ENCODE results near the gene SLC39A9. TPM values are rescaled to one million over a fixed set of nuclear protein-coding genes. Genes with fewer than 3 reads are reported as not detected.
A peak's percentile ranks its signal among the peaks of the same experiment; 100 is the strongest.

Gene SLC39A9
- total and polyA plus RNA-seq, 2 of the 4 experiments (the other 2 are of a cell fraction) = 41.4 to 168 TPM

DNA sequence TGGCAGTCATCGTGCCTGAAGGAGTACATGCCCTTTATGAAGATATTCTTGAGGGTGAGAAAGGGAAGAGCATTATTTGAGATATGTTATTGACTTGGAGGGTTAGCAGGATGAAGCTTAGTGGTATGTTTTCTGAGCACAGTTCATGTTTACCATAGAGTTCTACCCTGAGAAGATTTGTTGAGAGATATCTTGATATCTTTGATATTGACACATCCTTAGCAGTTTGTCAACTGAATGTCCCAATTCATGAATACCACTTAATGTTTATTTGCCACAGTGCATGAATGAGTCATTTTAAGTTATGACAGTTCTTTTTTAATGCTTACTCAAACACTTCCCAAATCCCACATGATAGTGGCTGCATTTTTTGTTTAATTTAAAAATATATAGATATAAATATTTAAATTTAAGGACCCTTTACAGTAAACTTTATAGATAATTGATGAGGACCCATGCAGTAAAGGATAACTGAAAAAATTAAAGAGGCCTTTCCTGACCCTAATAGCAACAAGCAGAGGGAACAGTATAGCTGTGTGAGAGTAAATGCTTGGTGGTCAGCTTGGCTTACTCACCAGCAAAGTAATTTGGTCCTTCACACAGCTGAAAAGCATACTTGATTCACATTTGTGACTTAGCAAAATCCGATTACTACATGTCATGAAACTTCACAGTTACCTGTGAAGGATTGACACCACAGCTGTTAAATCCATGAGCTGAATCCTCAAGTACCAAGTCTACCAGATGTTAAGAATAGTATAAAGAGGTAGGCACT is 25.8 kb downstream of the SLC39A9 start:
- Histone ChIP-seq H2AK9ac (replicated peaks; ENCODE audit: low read depth, low read length, poor library complexity) (no peak overlapping the region), H4K5ac (ENCODE audit: low read depth, low read length) (no peak overlapping the region), H2BK120ac (ENCODE audit: low read depth, low read length) (no peak overlapping the region), H3K9me3 (ENCODE audit: control insufficient read depth, insufficient read depth, low read length) (no peaks in the 10 kb centered on the region), H2BK5ac (ENCODE audit: low read depth, low read length, poor library complexity, severe bottlenecking) (no peak overlapping the region), H4K20me1 (ENCODE audit: insufficient read depth, low read length) (peaks cover 27% of the 10 kb centered on the region), H3K4ac (ENCODE audit: low read depth, low read length) (no peak overlapping the region), H3K9me1 (ENCODE audit: insufficient read depth, low read length) (peaks cover 6% of the 10 kb centered on the region; the same call in 1 of the 2 replicates), H2BK15ac (ENCODE audit: low read depth, low read length) (no peak overlapping the region), H3K27me3 (ENCODE audit: control insufficient read depth, insufficient read depth, low read length) (no peaks in the 10 kb centered on the region), H3K9ac (ENCODE audit: low read depth, low read length) (no peak overlapping the region), H2AFZ (replicated peaks; ENCODE audit: low read length, poor library complexity) (no peak overlapping the region), H3K56ac (ENCODE audit: extremely low read depth, insufficient read depth, low read length) (no peak overlapping the region), H3K18ac (ENCODE audit: low read depth, low read length) (no peak overlapping the region), H3K4me2 (ENCODE audit: low read depth, low read length) (no peak overlapping the region), H2BK20ac (ENCODE audit: low read depth, low read length) (no peak overlapping the region), H3K36me3 (ENCODE audit: control insufficient read depth, insufficient read depth, low read length) (peaks cover 12% of the 10 kb centered on the region), H3K79me1 (ENCODE audit: low read depth in 1 of 2, low read length in 2 of 2) (peaks cover 20 to 45% of the 10 kb centered on the region in 2 experiments), H4K8ac (ENCODE audit: low read depth in 2 of 2, low read length in 2 of 2) (no peak overlapping the region), H3K27ac (ENCODE audit: insufficient read depth, low read length) (0 out of 2 replicates have a peak overlapping the region, but pooled peaks have one; percentile 7), H3K14ac (replicated peaks; ENCODE audit: low read depth, low read length) (no peak overlapping the region), H4K91ac (ENCODE audit: insufficient read depth, low read depth, low read length) (no peak overlapping the region), H2AK5ac (ENCODE audit: low read depth, low read length) (peak overlapping the region; percentile 35; the same call in 1 of the 2 replicates), H3K23ac (ENCODE audit: low read depth, low read length) (no peak overlapping the region), H3K4me1 (ENCODE audit: control insufficient read depth, insufficient read depth, low read length) (0 out of 2 replicates have a peak, but pooled peaks cover 3% of the 10 kb centered on the region), H3K4me3 (ENCODE audit: insufficient read depth, low read depth, low read length) (no peak overlapping the region)
- no CpG with 5 or more reads among the region's 2 CpGs for WGBS, 2 experiments (ENCODE audit: extremely low coverage in 2 of 2, insufficient read length in 1 of 2)
- in situ Hi-C loops (cut with MboI; ENCODE audit: low sequenced_read_pairs) = no loop called here
- POLR2A ChIA-PET (ENCODE audit: unreplicated experiment) = no interaction called here
- intact Hi-C loops (cut with micrococcal nuclease) = no loop called here
- dilution Hi-C loops (cut with HindIII; ENCODE audit: low sequenced_read_pairs, unreplicated experiment) = no loop called here
- peak; percentile 79 for ATAC-seq (ENCODE audit: low read depth)
- DNase-seq = peak; percentile 51
- CTCF ChIA-PET = no interaction called here
- BruUV-seq (replicated peaks) = no TSS peak
- TF ChIP-seq FOS (IDR thresholded peaks at IDR 0.05; ENCODE audit: low read depth, low read length) (0 out of 2 replicates have a peak, but pooled peaks have one; percentile 6), CEBPB (IDR thresholded peaks at IDR 0.05; ENCODE audit: low read depth, low read length) (peak; percentile 43; the same call in 1 of the 2 replicates)
- TF ChIP-seq, protein P1, sequence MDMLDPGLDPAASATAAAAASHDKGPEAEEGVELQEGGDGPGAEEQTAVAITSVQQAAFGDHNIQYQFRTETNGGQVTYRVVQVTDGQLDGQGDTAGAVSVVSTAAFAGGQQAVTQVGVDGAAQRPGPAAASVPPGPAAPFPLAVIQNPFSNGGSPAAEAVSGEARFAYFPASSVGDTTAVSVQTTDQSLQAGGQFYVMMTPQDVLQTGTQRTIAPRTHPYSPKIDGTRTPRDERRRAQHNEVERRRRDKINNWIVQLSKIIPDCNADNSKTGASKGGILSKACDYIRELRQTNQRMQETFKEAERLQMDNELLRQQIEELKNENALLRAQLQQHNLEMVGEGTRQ (IDR thresholded peaks at IDR 0.05; ENCODE audit: low read depth, low read length) = no peak
